Muscle layer of colon (tissue), 2 donors: ENCODE results near the gene DHRSX.
"Not testable (repeated sequence)": the region's sequence is repeated elsewhere in the genome, so short reads cannot be mapped to it uniquely, and the experiment has no call there.

ENCODE experiments used
- H3K27ac ChIP-seq: one replicate; pipeline ENCODE4 v1.7.0; 2013; ENCODE audit warnings: low read depth, mild to moderate bottlenecking, low read length, moderate library complexity
- H3K27me3 ChIP-seq, 2 donors: one replicate each; pipeline ENCODE4 v1.7.0; 2013; ENCODE audit warnings: low read length in 2 of 2, mild to moderate bottlenecking in 2 of 2; ENCODE audit not compliant: insufficient read depth in 2 of 2, control insufficient read depth in 1 of 2
- H3K36me3 ChIP-seq: one replicate; pipeline ENCODE4 v1.7.0; 2013; ENCODE audit warnings: mild to moderate bottlenecking, low read length; ENCODE audit not compliant: insufficient read depth
- H3K4me1 ChIP-seq: one replicate; pipeline ENCODE4 v1.7.0; 2013; ENCODE audit warnings: mild to moderate bottlenecking, low read length; ENCODE audit not compliant: insufficient read depth
- H3K4me3 ChIP-seq, 2 donors: one replicate each; pipeline ENCODE4 v1.7.0; 2013; ENCODE audit warnings: low read length in 2 of 2, low read depth in 1 of 2, mild to moderate bottlenecking in 1 of 2, moderate library complexity in 1 of 2
- H3K9ac ChIP-seq: one replicate; pipeline ENCODE4 v1.7.0; 2013; ENCODE audit warnings: low read length
- H3K9me3 ChIP-seq: one replicate; pipeline ENCODE4 v1.7.0; 2013; ENCODE audit warnings: mild to moderate bottlenecking, low read length
- donor health status: abdominal sarcoma.
- donor health status: Adenocarcinoma of cecum.

The DHRSX gene

GRCh38 chrX:2426289-2426882 lies 74.4 kb downstream of the DHRSX start:
- Histone ChIP-seq H3K9me3 (no peaks in the 10 kb centered on the region), H3K9ac (no peak overlapping the region), H3K36me3 (peaks cover 5% of the 10 kb centered on the region), H3K4me3 (no peak overlapping the region), H3K4me1 (no peaks in the 10 kb centered on the region), H3K27me3 (no peaks in the 10 kb centered on the region), H3K27ac (no peak overlapping the region)

GRCh38 chrX:2425286-2426071 lies 75.3 kb downstream of the DHRSX start:
- Histone ChIP-seq H3K27ac (no peak overlapping the region), H3K9ac (no peak overlapping the region), H3K4me3 (no peak overlapping the region), H3K9me3 (no peaks in the 10 kb centered on the region), H3K36me3 (peaks cover 5% of the 10 kb centered on the region), H3K27me3 (no peaks in the 10 kb centered on the region), H3K4me1 (no peaks in the 10 kb centered on the region)

GRCh38 chrX:2424317-2424716 lies 76.5 kb downstream of the DHRSX start:
- H3K9me3 ChIP-seq, result no peaks in the 10 kb centered on the region
- H3K4me3 ChIP-seq, result no peak overlapping the region
- H3K27me3 ChIP-seq, result no peaks in the 10 kb centered on the region
- H3K9ac ChIP-seq, result no peak overlapping the region
- H3K27ac ChIP-seq, result no peak overlapping the region
- peaks cover 5% of the 10 kb centered on the region for H3K36me3 ChIP-seq
- H3K4me1 ChIP-seq, result no peaks in the 10 kb centered on the region

GRCh38 chrX:2423899-2424298 lies 76.9 kb downstream of the DHRSX start:
- H3K9ac ChIP-seq, result no peak overlapping the region
- no peak overlapping the region for H3K4me3 ChIP-seq
- no peaks in the 10 kb centered on the region for H3K4me1 ChIP-seq
- H3K27me3 ChIP-seq, result no peaks in the 10 kb centered on the region
- no peak overlapping the region for H3K27ac ChIP-seq
- H3K9me3 ChIP-seq, result no peaks in the 10 kb centered on the region
- peaks cover 5% of the 10 kb centered on the region for H3K36me3 ChIP-seq

- Histone ChIP-seq H3K4me3 (no peak overlapping the region), H3K9ac (no peak overlapping the region), H3K27me3 (no peaks in the 10 kb centered on the region), H3K9me3 (no peaks in the 10 kb centered on the region), H3K4me1 (no peaks in the 10 kb centered on the region), H3K36me3 (peaks cover 5% of the 10 kb centered on the region), H3K27ac (no peak overlapping the region)
These were observed 77.5 kb downstream of the DHRSX start for GRCh38 chrX:2423282-2423681.

GRCh38 chrX:2419418-2419817 lies 81.4 kb downstream of the DHRSX start:
- not testable (repeated sequence) for H3K9me3 ChIP-seq, H3K4me3 ChIP-seq, H3K27ac ChIP-seq, H3K36me3 ChIP-seq, H3K4me1 ChIP-seq, H3K9ac ChIP-seq, H3K27me3 ChIP-seq

GRCh38 chrX:2418000-2418399 lies 82.8 kb downstream of the DHRSX start:
- H3K9ac ChIP-seq, result no peak overlapping the region
- no peak overlapping the region for H3K4me3 ChIP-seq
- no peaks in the 10 kb centered on the region for H3K9me3 ChIP-seq
- H3K27me3 ChIP-seq, result no peaks in the 10 kb centered on the region
- no peaks in the 10 kb centered on the region for H3K4me1 ChIP-seq
- no peak overlapping the region for H3K27ac ChIP-seq
- no peaks in the 10 kb centered on the region for H3K36me3 ChIP-seq

- no peaks in the 10 kb centered on the region for H3K9me3 ChIP-seq
- no peak overlapping the region for H3K9ac ChIP-seq
- no peak overlapping the region for H3K4me3 ChIP-seq
- no peaks in the 10 kb centered on the region for H3K4me1 ChIP-seq
- no peak overlapping the region for H3K27ac ChIP-seq
- no peaks in the 10 kb centered on the region for H3K27me3 ChIP-seq
- H3K36me3 ChIP-seq, result no peaks in the 10 kb centered on the region
These were observed 83.7 kb downstream of the DHRSX start for GRCh38 chrX:2416851-2417604.

GRCh38 chrX:2414384-2414783 lies 86.4 kb downstream of the DHRSX start:
- H3K4me1 ChIP-seq, result no peaks in the 10 kb centered on the region
- H3K9ac ChIP-seq, result no peak overlapping the region
- no peaks in the 10 kb centered on the region for H3K9me3 ChIP-seq
- no peaks in the 10 kb centered on the region for H3K27me3 ChIP-seq
- H3K36me3 ChIP-seq, result no peaks in the 10 kb centered on the region
- H3K27ac ChIP-seq, result no peak overlapping the region
- H3K4me3 ChIP-seq, result no peak overlapping the region

GRCh38 chrX:2413969-2414368 lies 86.8 kb downstream of the DHRSX start:
- H3K36me3 ChIP-seq, result no peaks in the 10 kb centered on the region
- H3K9me3 ChIP-seq, result no peaks in the 10 kb centered on the region
- no peaks in the 10 kb centered on the region for H3K4me1 ChIP-seq
- H3K27me3 ChIP-seq, result no peaks in the 10 kb centered on the region
- H3K4me3 ChIP-seq, result no peak overlapping the region
- no peak overlapping the region for H3K9ac ChIP-seq
- H3K27ac ChIP-seq, result no peak overlapping the region

GRCh38 chrX:2412131-2412530 lies 88.6 kb downstream of the DHRSX start:
- H3K4me1 ChIP-seq, result no peaks in the 10 kb centered on the region
- H3K4me3 ChIP-seq, result no peak overlapping the region
- H3K9ac ChIP-seq, result no peak overlapping the region
- no peak overlapping the region for H3K27ac ChIP-seq
- H3K9me3 ChIP-seq, result peaks cover 3% of the 10 kb centered on the region
- peaks cover 8% of the 10 kb centered on the region for H3K36me3 ChIP-seq
- no peaks in the 10 kb centered on the region for H3K27me3 ChIP-seq
